Measurements from ENCODE around the gene KRTAP4-3. TPM values are rescaled to one million over a fixed set of nuclear protein-coding genes. Genes with fewer than 3 reads are reported as not detected.

The KRTAP4-3 gene
- total RNA-seq, 4 donors from 2014 or later: not detected

Other genes starting within 250 kb of the KRTAP4-3 start
- under 1 TPM in 1 of 4 donors, not detected in 3; 0.42 TPM for gene KRT23, start 230.6 kb downstream of the KRTAP4-3 start, total RNA-seq
- not detected for gene KRT39, start 201.3 kb downstream of the KRTAP4-3 start, total RNA-seq
- gene KRT40, start 183.9 kb downstream of the KRTAP4-3 start, total RNA-seq: not detected
- gene KRTAP3-3, start 174.1 kb downstream of the KRTAP4-3 start, total RNA-seq: not detected
- not detected for gene KRTAP3-2, start 168.3 kb downstream of the KRTAP4-3 start, total RNA-seq
- gene KRTAP3-1, start 159.1 kb downstream of the KRTAP4-3 start, total RNA-seq: not detected
- not detected for gene KRTAP1-5, start 141.0 kb downstream of the KRTAP4-3 start, total RNA-seq
- gene KRTAP1-4, start 138.0 kb downstream of the KRTAP4-3 start, total RNA-seq: not detected
- not detected for gene KRTAP1-3, start 133.3 kb downstream of the KRTAP4-3 start, total RNA-seq
- not detected for gene KRTAP1-1, start 126.8 kb downstream of the KRTAP4-3 start, total RNA-seq
- not detected for gene KRTAP2-1, start 120.9 kb downstream of the KRTAP4-3 start, total RNA-seq
- gene KRTAP2-2, start 113.0 kb downstream of the KRTAP4-3 start, total RNA-seq: not detected
- not detected for gene KRTAP2-3, start 108.1 kb downstream of the KRTAP4-3 start, total RNA-seq
- not detected for gene KRTAP2-4, start 102.3 kb downstream of the KRTAP4-3 start, total RNA-seq
- not detected for gene KRTAP4-7, start 84.1 kb downstream of the KRTAP4-3 start, total RNA-seq
- not detected for gene KRTAP4-8, start 70.1 kb downstream of the KRTAP4-3 start, total RNA-seq
- not detected for gene KRTAP4-16, start 66.0 kb downstream of the KRTAP4-3 start, total RNA-seq
- not detected for gene KRTAP4-9, start 62.8 kb downstream of the KRTAP4-3 start, total RNA-seq
- not detected for gene KRTAP4-11, start 49.8 kb downstream of the KRTAP4-3 start, total RNA-seq
- not detected for gene KRTAP4-12, start 44.0 kb downstream of the KRTAP4-3 start, total RNA-seq
- gene KRTAP4-6, start 27.7 kb downstream of the KRTAP4-3 start, total RNA-seq: not detected
- gene KRTAP4-5, start 18.4 kb downstream of the KRTAP4-3 start, total RNA-seq: not detected
- not detected for gene KRTAP4-4, start 7.5 kb downstream of the KRTAP4-3 start, total RNA-seq
- gene KRTAP4-2, start 10.0 kb upstream of the KRTAP4-3 start, total RNA-seq: not detected
- gene KRTAP4-1, start 16.7 kb upstream of the KRTAP4-3 start, total RNA-seq: not detected
- not detected for gene KRTAP9-1, start 21.7 kb upstream of the KRTAP4-3 start, total RNA-seq
- not detected for gene KRTAP9-2, start 58.4 kb upstream of the KRTAP4-3 start, total RNA-seq
- gene KRTAP9-3, start 64.2 kb upstream of the KRTAP4-3 start, total RNA-seq: not detected
- not detected for gene KRTAP9-8, start 69.8 kb upstream of the KRTAP4-3 start, total RNA-seq
- not detected for gene KRTAP9-4, start 81.5 kb upstream of the KRTAP4-3 start, total RNA-seq
- not detected for gene KRTAP9-9, start 87.2 kb upstream of the KRTAP4-3 start, total RNA-seq
- gene KRTAP9-6, start 97.2 kb upstream of the KRTAP4-3 start, total RNA-seq: not detected
- not detected for gene KRTAP9-7, start 107.5 kb upstream of the KRTAP4-3 start, total RNA-seq
- gene KRTAP29-1, start 134.6 kb upstream of the KRTAP4-3 start, total RNA-seq: not detected
- not detected for gene KRTAP16-1, start 141.1 kb upstream of the KRTAP4-3 start, total RNA-seq
- not detected for gene KRTAP17-1, start 147.5 kb upstream of the KRTAP4-3 start, total RNA-seq
- not detected for gene KRT33A, start 182.6 kb upstream of the KRTAP4-3 start, total RNA-seq
- gene KRT33B, start 201.6 kb upstream of the KRTAP4-3 start, total RNA-seq: not detected
- not detected for gene KRT34, start 214.1 kb upstream of the KRTAP4-3 start, total RNA-seq
- gene KRT31, start 229.4 kb upstream of the KRTAP4-3 start, total RNA-seq: 1 to 10 TPM in 1 of 4 donors, under 1 TPM in 3; 0.39 to 1.1 (median 0.62) TPM

All from gastrocnemius medialis (tissue), 4 donors.